Superior temporal gyrus (tissue), 1 donor: ENCODE measurements around the gene CCDC158.
"Not testable (repeated sequence)": the region's sequence is repeated elsewhere in the genome, so short reads cannot be mapped to it uniquely, and the experiment has no call there.

Experiments
- DNase-seq: peaks from one replicate; pipeline ENCODE4 v3.0.0-alpha.2; 2016; ENCODE audit errors: extremely low spot score

Gene CCDC158

DNA sequence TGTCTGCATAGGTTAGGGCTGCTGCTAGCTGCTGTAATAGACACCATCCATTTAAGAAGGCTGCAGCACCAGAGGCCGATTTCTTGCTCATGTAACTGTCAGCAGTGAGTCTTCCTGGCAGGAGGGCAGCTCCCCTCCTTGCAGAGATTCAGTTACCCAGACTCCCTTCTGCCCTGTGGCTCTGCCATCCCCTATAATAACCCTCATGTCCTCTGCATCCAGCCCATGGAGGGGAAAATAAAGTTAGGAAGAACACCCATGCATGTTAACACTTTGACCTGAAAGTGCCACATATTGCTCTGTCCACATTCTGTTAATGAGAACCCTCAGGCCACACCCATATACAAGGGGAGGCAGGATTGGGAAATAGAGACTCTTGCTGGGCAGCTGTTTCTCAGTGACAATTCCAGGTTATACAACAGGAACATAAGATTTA, 109.0 kb downstream of the CCDC158 start:
- no peak for DNase-seq

DNA sequence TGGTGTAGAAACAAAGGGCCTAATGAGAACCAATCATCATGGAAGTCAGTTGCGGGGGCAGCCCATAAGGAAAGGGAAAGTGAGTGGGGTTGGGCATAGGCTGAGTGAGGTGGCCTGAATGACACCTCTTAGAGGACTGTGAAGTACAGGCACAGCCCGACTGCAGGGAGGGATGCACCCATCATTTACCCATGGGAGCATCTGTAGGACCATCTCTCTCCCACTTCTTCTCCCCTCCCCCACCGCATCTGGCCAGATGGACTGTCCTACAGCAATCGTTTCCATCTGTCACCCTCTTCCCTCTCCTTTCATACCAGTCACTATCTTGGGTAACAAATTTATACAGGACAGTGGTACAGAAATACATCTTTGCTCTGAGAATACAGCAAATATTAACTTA, 110.3 kb downstream of the CCDC158 start:
- no peak for DNase-seq

DNA sequence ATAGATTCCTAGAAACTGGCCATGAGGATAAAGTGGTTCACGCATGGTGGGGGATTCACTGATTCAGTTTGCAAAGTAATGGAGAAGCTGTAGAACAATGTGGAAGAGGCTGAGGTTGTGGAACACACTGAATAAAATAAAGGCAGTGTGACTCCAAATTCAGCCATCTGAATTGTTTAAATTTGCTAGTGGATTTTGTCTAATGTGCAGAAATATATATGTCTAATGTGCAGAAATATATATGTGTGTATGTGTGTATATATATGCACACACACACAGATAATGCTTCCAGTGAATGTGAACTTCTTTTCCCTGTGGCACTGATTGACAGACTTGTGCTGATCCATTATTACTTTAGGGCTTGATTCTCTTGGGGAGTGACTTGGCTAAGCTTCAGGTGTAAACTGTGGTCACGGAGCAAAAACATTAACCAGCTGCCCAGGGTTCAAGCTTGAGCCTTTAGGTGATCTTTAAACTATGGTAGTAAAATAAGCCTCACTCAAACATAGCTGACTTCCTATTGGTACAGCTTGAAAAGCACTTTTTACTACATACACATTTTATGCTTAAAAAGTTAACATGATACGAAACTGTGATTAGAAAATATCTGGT, 110.9 kb downstream of the CCDC158 start:
- no peak for DNase-seq

DNA sequence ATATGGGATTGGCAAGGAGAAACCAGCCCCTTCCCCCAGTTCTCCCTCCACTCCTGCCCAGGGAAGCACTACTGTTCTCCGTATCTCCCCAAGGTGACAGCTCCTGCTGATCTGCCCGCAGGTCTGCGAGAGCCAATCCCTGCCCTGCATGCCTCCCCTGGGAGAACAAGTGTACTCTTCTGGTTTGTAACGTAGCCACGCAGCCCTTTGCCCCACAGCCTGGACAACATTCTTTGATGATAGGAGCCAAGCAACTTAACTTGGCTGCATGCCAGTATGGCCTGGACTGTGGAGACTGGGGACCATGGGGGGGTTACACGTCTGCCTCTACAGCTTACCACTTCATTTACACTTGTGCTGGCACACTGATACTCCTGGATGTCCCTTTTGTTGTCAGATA, 112.4 kb downstream of the CCDC158 start:
- no peak for DNase-seq

DNA sequence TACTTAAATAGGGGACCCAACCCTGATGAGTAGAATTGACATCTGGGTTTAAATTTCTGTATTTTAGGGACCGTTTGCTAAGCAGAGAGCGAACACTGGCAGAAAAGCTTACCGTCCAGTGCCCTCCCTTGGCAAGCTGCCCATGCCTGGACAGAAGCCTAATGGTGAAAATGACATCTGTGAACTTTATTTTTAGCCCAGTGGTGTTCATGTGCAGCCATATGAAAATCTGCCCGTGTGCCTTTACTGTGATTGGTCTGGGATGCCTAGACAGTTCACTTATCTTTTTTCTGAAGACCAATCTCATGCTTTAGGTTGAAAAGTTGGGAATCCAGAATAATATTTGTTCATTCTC, 113.3 kb downstream of the CCDC158 start:
- DNase-seq: no peak

DNA sequence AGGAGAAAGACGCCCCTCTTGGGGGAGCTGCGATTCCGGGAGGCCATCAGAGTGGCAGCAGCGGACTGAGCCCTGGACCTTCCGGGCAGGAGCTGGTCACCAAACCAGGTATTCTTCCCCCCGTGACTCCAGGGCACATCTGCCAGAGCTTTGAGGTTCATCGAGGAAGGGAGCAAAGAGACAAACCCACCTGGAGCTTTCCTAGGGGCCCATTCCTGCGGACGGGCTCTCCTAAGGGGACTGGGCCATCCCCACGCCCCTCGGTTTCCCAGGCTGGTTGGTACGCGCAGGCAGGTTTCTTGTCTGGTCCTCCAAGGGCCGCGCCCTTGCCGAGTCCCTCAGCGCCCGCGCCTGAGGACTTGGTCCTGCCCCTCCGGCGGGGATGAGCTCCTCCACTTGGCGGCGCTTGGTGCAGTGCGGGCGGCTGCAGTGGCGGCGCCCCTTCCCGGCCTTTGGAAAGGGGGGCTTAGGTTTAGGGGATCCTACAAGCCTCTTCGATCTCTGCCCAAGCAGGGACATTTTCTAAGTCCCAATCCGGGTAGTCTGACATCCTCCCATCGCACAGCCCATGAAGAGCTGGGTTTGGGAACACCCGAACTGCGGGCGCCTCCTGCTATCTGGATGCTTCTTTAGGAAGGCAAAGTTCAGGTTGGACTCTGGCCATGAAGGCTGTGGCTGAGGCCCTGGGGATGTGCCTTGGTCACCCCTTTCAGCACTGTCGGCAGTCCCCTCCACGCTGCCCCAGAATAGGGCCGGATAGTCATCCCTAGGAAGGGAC, 113.9 kb downstream of the CCDC158 start:
- peak; percentile 27 for DNase-seq

DNA sequence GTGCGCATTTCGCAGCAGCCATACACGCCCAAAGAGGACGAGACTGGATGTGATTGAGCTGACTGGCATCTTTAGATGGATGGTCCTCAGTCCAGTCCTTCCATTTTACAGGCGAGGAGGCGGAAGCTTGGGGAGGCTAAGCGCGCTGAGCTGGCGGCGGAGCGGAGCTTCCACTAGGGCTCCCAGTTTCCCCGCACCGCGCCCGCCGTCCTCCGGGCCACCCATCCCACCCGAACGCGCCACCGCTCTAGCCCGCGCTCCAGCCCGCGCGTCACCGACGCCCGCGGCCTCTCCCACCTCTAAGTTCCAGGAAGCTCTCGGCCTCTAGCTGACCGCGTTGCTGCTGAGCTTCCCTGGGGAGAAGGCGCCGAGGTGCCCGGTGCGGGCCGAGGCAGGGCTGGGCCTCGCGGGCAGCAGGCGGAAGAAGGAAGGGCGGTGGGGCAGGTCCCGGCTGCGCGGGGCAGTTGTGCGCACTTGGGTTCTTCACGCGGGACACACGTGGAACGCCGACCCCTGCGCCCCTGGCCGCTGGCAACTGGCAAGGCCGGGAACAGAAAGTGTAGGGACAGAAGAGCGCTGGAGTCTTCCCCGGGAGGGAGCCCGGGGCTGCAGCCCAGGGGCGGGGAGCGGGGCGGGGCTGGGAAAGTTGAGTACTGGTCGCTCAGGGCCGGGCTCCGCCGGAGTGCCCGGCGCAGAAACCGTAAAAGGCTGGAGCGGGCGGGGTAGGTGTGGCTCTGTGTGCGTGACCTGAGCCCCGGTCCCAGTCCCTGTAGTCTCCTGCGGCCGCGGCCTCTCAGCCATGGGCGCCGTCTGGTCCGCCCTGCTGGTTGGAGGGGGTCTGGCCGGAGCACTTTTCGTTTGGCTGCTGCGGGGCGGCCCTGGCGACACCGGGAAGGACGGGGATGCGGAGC, 114.7 kb downstream of the CCDC158 start, which contains the start of gene STBD1:
Gene STBD1, plus strand, starts transcription at position 763 of the 911 bp plus-strand sequence. Its CDS starts 37 bp downstream, at position 800.
- DNase-seq: peak; percentile 43

DNA sequence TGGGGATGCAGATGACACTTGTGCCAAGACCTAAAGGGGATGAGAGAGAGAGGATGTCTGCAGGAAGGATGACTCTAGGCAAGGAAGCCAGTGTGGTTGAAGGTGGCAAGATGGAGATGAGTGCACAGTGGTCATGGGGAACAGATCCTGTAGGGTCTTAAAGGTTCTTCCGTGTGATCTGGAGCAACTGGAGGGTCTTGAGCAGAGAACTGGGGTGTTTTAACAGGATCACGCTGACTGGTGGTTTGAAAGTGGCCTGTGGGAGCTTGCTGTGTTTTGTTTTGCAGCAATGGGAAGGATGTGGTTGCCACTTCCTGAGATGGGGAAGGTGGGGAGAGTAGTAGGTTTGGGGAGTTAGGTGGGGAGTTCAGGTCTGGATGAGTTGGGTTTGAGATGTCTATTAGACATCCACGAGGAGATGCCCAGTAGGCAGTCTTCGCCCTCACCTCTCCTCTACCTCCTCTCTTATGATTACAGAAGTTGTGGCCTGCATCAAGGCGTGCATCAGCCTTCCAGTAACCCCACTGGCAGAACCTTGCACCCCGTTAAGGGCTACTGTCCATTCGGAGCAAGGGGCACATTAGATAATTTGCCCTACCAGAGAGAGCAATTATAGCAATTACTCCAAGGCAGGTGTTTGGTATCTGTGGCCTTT, 115.8 kb downstream of the CCDC158 start:
- no peak for DNase-seq

DNA sequence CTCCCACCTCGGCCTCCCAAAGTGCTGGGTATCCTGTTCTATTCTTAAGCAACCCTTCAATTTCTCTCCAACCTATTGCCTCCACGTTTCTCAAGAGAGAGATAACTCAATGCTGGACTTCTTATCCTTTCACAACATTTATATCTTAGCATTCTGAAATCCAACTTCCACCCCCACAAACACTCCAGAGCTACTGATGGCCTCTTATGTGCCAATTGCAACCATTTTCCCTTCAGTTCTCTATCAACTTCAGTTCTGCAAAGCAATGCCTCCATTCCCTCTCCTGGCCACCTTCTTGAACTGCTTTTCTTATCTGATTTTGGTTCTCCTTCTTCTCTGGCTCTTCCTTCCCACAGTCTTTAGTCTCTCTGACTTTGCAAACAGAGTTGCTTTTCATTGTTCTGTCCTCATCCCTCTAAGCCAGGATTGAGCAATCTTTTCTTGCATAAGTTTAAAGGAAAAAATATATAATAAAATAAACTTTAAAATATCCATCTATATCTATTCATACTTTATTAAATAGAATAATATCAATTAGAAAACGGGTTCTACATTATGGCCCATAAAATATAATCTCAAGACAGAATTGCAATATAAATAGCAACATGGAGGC, 118.0 kb downstream of the CCDC158 start:
- no peak for DNase-seq

DNA sequence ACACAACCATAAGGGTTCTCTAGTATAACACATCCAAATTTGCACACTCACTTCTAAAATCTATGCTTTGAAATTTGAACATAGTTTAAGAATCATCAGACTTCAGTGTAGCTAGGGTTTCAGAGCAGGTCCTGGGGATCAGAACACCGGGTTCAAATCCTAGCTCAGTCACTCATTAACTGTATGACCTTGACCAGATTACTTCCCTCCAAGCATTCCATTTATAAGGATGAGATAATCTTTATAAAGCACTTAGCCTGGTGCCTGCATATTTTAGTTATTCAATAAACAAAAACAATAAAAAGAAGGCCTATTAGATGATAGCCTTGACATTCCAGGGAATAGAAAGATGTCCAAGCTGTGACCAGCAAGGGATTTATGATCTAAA, 119.2 kb downstream of the CCDC158 start:
- DNase-seq: no peak

DNA sequence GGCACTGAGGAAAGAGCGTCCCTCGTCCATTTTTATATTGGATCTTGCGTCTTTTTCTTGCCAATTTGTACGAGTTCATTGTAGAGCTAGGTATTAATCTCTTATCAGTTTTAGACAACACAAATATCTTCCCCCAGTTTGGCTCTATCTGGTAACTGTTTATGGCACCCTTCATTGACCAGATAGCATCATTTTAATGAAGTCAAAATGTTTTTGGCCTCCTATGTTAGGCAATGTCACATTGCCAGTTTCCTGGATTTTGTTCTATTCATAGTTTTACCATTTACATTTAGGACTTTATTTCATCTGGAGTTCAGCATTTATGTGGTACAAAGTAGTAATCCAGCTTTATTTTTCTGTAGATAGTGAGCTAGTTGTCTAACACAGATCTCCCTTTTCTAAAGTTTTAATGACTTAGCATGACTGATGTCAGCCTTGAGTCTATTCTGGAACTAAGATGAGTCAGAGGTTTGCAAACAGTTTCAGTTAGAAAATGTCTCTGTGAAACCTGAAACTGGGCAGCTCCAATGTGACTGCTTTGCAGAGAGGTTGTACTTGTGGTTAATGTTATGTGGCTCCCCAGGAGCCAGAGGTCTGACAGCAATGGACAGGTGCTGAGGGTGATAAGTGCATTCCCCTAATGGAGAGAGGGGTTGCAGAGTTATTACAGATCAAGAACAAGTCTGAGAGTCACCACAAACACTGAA, 119.7 kb downstream of the CCDC158 start:
- peak; percentile 49 for DNase-seq

DNA sequence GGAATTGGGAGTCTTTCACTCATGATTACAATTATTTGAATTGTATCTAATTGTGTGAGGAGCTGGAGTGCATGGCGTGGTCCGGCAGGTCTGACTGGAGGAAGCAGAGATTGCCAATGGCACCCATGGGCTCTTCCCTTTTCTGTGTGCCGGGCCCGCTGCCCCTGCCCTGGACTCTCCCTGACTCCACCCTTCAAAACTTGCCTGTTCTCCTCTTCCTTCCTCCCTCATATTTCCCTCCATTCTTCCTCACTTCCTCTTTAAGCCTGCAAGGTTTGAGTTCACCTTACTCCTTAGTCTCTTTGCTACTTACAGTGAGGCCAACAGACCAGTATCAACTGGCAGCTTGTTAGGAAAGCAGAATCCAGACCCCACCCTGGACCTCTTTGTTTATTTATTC, 120.9 kb downstream of the CCDC158 start:
- no peak for DNase-seq

DNA sequence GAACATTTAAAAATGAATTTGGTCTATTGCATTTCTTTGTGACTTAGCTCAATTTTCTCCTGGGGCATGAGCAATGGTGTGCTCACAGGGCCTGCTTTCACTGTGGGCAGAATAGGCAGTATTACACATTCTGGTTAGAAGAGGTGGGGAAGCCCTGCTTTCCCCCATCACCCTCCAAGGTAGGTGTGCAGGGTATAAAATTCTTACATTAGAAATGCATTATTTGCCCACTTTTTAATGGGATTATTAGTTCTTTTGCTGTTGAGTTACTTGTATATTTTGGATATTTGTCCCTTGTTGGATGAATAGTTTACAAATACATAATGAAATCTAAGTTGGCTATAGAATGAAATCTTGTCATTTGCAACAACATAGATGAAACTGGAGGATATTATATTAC, 122.7 kb downstream of the CCDC158 start:
- DNase-seq: no peak

DNA sequence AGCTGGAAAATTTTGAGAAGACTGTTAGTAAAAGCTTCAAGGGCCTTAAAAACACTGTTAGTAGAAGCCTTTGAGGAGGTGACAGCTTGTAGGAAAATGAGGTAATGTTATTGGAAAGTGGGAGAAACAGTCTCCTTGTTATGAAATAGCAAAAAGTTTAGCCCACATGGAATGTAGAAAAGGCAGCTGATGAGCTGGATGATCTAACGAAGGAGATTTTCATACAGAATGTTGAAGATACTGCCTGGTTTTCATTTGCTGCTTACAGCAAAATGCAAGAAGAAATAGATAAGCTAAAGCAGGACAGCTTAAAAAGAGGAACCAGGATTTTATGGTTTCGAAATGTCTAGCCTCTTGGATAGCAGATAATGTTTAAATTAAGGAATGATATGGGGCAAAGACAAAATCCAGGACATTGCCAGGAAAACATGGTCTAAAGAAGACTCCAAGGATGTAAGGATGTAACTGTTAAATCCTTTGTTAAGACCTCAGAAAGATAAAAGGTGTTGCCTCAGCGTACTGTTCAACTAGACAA, 124.6 kb downstream of the CCDC158 start:
- DNase-seq: no peak

DNA sequence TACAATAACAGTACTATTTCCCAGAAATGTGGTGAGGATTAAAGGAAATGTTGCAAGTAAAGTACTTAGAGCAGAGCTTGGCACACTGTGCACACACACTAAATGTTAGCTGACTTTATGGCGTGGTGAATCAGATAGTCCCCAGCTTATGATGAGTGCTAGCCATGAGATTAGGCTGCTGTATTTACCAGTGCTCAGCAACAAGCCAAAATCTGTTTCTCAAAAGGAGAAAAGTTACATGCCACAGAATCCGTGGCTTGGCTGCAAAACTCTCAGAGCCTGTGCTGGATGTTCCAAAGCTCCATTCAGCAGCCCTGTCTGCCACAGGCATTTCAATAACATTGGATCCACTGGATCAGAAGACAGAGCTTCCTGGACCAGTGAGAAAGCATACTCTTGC, 127.2 kb downstream of the CCDC158 start:
- no peak for DNase-seq

DNA sequence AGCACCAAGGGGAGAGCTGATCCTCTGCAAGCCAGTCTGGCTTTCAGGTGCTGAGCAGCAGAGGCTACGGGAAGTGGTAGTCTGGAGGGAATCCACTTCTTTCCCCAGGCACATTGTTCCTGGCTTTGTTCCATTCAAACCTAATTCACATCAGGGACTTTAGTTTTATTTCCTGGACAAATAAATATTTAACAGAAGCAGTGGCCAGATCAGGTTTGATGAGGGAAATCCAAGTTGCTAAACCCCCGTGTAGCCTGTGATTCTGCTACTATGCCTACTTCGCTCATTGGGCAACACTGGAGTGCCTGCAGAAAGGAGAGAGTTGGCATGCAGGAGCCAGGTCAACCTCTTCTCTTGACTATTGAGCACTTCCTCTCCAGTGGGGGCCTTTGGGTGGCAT, 128.2 kb downstream of the CCDC158 start:
- no peak for DNase-seq

DNA sequence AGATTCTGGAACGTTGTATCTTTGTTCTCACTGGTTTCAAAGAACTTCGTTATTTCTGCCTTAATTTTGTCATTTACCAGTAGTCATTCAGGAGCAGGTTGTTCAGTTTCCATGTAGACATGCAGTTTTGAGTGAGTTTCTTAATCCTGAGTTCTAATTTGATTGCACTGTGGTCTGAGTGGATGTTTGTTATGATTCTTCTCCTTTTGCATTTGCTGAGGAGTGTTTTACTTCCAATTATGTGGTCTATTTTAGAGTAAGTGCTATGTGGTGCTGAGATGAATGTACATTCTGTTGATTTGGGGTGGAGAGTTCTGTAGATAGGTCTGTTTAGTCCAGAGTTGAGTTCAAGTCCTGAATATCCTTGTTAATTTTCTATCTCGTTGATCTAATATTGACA, 133.1 kb downstream of the CCDC158 start:
- not testable (repeated sequence) for DNase-seq

DNA sequence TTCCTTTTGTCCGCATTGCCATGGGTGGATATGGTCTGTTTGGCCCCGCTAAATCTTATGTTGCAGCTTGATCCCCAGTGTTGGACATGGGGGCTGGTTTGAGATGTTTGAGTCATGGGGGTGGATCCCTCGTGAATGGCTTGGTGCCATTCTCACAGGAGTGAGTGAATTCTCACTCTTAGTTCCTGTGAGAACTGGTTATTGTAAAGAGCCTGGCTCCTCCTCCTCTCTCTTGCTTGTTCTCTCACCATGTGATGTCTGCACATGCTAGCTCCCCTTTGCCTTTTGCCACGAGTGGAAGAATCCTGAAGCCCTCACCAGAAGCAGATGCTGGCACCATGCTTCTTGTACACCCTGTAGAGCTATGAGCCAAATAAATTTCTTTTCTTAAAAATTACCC, 137.0 kb downstream of the CCDC158 start:
- DNase-seq: no peak

DNA sequence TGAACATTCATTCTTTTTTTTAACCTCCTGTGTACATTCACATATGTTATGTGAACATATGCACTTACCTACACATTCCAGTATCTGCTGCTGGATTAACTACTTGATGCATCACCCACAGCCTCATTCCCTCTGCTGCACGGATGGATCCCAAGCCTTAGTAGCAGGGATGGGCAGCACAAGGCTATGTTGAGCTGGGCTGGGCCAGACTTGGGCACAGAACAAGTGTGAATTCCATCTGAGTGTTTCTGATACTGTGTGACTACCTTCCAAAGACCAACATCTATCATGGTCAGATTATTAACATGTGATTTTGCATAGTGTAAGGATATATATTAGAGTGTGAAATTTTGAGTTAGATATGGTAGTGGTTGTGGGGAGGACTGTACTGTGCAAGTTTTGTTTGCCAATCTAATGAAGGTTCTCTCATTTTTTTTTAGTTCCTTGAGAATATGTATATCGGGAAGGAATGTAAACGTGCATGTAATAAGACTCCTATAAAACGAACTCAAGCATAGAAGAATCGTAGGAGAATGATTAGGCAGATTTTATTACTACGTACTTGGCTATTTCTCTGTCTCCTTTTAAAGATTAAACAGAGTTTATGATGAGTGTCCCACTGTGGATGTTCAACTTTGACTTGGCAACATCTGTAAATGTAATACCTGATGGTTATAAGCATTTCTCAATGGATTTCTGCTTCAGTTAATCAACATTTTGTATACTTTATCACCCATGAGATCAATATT, 137.8 kb downstream of the CCDC158 start:
- no peak for DNase-seq

DNA sequence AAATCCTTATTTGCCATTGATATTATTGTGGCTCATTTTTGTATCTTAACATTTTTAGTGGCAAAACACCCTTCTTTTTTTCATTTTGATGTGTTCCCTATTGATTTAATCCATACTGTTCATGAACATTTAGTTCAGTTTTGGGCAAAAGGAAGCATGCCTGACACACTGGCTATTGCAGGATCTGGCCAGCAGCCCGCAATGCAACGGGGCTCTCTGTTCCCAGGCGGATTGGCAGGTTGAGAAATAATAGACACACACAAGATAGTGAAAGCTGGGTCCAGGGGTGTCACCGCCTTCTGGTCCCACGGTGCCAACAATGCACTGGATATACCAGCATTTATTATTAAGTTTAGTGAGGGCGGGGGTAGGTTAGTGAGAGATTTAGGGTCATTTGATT, 139.3 kb downstream of the CCDC158 start:
- DNase-seq: not testable (repeated sequence)
